C4-2B (cell line): ENCODE results near the gene RNF223.

Source experiments
- CTCF ChIP-seq: fragments of 450-650 bp; conservative IDR thresholded peaks from 2 replicates; pipeline ENCODE4 v1.5.1; 2017; ENCODE audit warnings: mild to moderate bottlenecking
- ZFX ChIP-seq: fragments of 450-650 bp; IDR thresholded peaks from 2 replicates; pipeline ENCODE4 v1.6.1; 2017

DNA sequence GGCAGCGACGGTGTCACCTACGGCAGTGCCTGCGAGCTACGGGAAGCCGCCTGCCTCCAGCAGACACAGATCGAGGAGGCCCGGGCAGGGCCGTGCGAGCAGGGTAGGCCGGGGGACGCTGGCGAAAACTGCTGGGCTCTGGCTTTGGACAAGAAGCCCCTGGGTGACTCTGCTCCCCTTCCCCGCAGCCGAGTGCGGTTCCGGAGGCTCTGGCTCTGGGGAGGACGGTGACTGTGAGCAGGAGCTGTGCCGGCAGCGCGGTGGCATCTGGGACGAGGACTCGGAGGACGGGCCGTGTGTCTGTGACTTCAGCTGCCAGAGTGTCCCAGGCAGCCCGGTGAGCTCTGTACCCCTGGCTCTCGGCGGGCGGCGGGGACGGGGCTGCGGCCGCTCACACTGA is 30.2 kb downstream of the RNF223 start:
- no peak for TF ChIP-seq CTCF
- no peak for TF ChIP-seq ZFX
